Stimulated activated CD8-positive, alpha-beta memory T cell treated with anti-CD3 and anti-CD28 coated beads, Interleukin-4, amount 100 ng/mL, for 48 hours (primary cell): ENCODE measurements around the gene OPTN.
"Not testable (repeated sequence)": the region's sequence is repeated elsewhere in the genome, so short reads cannot be mapped to it uniquely, and the experiment has no call there.

Experiments
- DNase-seq: peaks from one replicate; pipeline ENCODE4 v3.0.0-alpha.2; 2020

OPTN gene

DNA sequence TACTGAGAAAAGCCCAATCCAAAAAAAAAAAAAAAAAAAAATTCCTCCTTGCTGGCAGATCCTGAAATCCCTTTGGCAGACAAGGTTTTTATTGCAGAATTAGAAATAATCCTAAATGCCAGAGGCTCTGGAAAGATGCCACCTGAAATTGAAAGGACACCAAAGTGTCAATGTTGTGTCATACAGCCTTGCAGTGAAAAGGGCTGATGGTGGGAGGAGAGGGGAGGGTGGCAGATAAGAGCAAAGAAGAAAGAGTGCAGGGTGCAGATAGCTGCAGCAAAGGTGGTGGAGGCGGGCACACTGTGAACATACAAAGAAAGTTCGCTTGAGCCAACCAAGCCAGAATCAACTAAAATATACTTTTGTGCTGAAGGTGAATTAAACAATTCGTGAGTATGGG, 8.2 kb upstream of the OPTN start:
- DNase-seq = no peak

DNA sequence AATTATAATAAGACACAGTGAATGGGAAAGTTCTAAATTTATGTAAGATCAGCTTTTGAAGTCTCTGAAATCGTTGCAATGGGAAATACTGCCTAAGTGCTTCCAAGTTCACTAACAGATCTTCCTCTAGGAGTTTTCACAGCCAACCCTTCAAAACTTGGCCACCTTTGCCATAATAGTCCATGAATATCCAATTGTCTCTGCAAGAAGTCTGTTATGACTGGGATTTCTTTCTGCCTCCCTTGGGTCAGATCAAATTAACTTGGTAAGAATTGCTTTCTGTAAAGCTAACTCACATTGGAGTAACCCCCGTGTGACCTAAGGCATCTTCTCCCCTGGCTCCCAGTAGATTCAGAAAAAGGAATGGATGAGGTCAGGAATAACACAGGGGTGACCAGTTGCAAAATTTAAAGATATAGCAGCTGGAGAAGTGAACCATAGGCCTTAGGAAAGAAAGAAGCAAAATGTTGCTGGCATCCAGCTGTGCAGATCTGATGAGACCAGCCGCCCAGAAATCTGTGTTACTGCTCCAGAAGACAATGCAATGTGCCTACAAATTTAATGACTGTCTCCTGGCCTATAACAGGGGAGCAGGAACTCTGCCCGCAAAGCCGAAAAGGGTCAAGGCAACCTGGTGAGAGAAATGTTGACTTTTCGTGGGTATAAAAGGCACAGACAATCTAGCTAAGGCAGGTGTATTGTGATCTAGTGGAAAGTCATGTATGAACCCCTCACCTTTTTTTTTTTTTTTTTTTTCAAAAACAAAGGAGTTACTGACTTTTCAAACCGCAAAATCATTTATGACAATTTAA, 7.5 kb upstream of the OPTN start:
- no peak for DNase-seq

DNA sequence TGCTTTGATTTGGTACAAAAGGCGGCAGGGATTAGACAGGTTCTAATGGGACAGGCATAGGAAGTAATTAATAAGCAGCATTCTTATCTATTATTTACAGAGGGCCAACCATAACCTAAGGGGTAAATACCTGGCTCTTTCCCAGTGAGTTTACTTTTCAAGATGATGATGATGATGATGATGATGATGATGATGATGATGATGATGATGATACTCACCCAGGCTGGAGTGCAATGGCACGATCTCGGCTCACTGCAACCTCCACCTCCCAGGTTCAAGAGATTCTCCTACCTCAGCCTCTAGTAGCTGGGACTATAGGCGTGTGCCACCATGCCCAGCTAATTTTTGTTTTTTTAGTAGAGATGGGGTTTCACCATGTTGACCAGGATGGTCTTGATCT, 5.9 kb upstream of the OPTN start:
- not testable (repeated sequence) for DNase-seq

DNA sequence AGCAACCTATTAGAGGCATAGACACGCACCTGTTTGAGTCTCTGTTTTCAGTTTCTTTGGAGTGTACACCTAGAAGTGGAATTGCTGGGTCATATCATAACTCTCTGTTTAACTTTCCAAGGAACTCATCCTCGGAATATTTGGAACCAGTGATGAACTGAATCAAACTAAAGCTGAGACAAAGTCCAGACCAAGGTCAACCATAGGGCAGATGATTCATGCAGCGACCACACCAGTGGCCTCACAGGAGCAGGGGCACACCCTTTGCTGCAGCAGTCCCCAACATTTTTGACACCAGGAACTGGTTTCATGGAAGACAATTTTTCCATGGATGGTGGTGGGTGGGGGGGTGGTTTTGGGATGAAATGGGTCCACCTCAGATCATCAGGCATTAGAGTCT, 4.9 kb upstream of the OPTN start:
- DNase-seq = no peak

DNA sequence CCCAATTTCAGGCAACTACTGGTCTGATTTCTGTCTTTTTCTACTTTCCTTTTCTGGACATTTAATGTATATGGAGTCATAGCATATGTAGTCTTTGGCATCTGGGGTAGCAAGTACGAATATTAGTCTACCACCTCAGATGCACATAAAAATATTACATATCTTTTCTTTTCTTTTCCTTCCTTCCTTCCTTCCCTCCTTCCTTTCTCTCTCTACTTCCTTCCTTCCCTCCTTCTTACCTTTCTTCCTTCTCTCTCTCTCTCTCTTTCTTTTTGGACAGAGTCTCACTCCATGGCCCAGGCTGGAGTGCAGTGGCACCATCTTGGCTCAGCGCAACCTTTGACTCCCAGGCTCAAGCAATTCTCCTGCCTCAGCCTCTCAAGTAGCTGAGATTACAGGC, 4.0 kb upstream of the OPTN start:
- DNase-seq = no peak

DNA sequence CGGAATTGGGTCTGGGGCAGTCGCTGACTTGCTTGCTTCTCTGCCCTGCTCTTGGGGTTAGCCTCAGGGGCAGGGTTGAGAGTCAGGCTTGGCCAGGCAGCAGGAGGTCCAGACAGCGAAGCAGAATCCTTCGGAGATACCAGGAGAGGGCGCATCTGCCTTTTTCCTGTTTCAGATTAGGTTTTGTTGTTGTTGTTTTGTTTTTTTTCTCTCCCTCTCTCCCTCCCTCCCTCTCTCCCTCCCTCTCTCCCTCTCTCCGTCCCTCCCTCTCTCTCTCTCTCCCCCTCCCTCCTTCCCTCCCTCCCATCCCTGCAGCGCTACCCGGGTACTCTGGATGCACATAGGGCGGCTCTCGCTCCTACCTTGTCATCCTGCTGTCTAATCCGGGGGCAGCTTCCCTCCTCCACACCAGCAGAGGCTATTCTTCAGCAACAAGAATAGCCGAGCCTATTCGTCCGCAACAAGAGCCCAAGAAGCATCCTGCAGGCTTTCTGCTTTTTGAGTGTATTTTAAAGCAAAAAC, 758 bp upstream of the OPTN start:
- DNase-seq = peak; percentile 60

DNA sequence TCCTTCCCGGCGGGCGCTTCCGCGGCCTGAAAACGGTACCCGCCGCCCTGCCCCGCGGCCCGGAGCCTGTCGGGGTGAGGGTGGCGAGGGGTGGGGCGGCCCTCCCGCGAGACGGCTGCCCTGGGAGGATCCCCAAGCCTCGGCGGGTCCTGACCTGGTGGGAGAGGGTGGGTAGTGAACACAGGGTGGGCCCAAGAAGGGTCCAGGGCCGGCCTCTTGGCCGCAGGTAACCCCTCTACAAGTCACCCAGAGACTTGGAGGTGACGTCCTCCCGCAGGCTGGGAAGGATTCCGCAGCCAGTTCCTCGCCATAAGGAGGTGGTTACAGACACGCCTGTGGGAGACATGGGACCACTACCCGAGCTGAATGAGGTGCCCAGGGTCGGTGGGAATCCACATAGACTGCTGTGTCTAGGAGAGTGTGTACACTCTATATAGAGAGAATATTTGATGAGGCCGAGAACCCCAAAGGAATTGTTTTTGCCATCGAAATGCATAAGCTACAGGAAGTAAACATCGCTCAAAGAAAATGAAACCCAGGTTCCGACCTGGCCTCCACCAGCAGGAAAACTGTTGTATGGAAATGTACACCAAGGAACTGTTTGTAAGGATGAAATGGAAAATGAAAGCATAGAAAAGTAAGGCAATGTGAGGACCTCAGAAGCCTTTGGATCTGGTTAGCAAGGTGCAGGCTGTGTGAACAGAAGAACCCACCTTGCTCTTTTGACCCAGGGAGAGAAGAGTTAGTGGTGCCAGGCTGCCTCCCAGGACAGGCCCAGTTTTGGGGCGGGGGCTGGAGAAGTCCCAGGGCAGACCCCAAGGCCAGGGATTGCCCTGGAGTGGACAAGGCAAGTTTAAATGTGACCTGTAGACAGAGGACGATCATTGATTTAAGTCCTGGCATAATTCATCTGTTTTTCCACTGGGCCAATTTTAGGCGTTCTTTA, 659 bp downstream of the OPTN start:
- peak; percentile 56 for DNase-seq

DNA sequence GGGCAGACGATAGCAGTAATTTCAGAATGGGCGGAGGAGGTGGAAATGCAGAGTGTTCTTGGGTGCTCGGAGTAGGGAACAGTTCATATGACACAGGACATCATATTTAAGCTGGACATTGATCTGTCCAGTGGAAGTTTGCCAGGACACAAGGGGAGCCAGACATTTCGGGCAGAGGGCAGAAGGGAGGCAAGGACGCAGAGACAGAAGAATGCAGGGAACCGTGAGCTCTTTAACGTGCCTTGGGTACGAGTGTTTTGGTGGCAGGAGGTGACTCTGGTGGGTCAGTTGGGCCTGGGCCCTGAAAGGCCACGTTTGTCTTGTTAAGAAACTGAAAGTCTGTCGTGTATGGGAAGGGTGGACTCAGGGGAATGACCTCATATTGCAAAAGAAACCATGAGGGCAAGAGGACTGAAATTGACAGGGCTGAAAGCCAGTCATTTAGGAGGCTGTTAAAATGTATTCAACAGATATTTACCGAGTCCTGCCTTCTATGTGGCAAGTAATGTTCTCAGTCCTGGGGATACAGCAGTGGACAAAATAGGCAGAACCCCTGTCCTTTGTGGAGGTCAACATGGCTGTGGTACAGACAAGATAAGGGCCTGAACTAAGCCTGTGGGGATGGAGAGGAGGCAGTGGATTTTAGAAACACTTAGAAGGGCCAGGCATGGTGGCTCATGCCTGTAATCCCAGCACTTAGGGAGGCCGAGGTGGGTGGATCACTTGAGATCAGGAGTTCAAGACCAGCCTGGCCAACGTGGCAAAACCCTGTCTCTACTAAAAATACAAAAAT, 2.2 kb downstream of the OPTN start:
- no peak for DNase-seq

DNA sequence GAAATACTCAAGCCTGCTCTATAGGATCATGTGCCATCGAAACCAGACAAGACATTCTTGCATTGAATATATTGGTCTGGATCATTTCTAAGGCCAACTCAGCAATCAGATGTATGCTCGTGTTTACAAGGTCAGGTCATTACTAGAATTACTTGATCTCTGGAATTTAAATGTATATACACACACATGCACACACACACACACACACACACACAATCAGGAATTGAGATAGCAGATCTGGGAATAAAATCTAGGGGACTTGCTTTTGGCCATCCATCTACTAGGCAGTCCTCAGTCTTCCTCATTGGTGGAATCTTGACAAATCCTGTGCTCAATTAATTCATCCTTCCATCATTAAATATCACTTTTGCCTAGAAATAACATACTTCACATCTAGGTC, 3.6 kb downstream of the OPTN start:
- no peak for DNase-seq

DNA sequence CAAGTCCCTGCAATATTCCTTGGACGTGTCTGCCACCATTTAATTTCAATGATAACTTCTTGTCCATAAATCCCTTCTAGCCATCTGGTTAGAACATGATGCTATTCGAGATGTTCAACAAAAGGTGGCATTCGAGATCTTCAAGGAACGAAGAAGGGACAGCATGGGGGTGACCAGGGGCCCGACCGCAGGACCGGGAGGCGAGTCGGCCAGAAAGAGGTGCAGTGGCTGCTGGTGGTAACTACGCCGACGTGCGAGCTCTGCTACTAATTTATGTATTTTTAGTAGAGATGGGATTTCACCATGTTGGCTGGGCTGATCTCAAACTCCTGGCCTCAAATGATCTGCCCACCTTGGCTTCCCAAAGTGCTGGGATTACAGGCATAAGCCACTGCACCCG, 4.7 kb downstream of the OPTN start:
- DNase-seq = no peak

DNA sequence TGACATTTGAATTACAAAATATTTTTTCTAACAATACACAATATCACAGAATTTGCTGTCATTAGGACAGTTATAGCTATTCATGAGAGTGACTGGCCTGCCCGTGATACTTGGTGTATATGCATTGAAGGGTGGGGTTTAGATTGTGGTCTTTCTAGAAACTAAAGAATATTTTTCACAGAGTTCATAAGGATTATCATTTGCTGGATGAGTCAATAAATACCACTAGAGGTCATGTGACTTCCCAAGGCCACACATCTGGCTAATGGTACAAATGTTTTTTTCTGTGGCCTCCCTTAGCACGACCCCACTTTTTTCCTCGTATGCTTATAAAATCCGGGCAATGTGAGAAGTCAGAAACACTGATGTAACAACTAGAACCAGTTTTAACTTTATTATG, 5.2 kb downstream of the OPTN start:
- DNase-seq = no peak

DNA sequence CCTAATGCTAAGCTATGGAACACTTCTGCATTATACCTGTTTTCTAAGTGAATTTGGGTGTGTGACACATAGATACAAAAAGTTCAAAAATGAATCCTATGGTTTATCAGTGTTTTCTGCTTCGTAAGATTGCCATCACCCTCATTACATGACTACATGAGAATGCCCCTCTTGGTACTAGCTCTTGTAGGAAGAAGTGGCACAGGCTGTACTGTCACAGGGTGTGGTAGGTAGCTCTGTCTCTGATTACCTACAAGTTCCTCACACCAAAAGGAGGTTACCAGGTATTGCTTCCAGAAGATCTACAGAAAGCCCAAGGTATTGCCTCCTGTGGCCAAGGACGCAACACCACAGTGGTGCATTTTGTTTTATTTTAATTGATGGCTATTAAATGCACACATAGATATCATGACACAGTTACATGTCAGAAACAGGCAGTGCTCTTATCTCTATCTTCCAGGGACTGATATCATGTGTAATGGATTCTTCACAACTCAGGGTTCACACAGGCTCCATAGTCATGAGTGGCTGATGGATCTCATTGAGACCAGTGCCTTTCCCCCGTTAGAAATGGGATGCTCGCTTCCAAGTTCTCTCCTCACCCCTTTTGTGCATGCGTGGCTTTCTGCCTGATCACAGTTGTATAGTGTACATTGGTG, 6.6 kb downstream of the OPTN start:
- DNase-seq = no peak

DNA sequence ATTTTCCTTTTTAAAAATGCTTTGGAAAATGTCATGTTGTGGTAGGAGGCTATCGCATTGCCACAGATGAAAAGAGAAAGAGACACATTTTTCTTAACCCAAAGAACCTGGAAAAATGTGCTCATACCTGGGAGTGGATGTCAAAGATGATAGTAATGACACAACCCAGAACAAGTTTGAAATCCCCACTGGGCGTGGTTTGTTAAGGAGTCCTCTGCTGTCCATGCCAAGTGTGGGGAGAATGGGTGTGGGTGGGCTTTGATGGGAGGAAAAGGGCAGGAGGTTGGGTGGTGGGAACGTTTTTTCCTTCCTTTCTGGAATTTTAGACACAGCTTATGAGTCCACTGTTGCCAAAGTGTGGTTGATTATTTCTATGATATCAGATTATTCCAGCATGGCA, 10.9 kb downstream of the OPTN start:
- no peak for DNase-seq

DNA sequence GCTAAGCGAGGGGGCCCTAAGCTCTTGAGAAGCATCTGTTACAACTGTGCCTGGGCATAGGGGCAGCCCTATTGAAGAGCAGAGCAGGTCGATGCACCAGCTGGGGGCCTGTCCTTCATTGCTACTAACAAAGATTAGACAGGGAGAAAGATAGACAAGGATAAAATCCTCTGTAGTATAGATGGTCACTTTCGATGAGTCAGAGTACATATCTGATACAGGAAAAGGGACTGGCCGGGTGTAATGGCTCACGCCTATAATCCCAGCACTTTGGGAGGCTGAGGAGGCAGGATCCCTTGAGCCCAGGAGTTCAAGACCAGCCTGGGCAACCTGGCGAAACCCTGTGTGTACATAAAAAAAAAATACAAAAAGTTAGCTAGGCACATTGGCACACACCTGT, 13.6 kb downstream of the OPTN start:
- no peak for DNase-seq

DNA sequence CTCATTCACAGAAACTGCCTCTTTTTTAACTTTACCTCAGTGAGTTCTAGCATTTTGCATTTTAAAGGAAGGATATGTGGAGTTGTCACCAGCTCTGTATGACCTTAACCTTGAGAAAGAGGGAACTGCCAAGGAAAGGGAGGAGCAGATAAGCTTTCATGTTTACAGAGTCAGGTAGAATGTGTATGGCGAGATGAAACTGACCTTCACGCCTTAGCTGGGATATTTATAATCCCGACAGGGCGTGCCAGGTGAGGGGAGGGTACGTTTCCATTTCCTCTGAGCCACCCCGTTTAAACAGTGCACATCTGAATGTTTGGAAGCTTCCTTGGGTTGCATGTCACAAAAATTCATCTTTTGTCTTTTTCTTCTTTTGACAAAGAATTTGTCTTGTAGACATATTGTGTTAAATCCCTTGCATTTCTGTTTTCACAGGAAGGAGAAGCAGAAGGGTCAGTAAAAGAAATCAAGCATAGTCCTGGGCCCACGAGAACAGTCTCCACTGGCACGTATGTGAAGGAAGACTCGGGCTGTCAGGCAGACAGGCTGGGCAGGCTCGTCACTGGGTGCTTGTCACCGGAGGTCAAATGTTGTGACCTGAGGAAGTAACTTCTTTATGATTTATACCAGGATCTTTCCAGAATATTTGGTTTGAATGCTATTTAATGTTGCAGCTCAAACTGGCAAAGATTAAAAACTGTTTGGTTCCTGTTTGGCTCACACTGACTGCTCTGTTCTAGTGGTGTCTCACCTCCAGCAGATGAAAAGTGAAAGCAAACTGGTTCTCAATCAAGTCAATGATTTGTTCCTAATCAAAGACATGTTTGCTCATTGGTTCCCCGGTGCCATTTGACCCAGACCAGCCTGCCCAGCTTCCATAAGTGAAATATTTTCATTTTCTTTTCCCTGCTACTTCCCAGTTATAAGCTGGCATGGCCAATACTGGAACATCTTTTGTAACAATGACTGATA, 16.2 kb downstream of the OPTN start:
- DNase-seq = no peak

DNA sequence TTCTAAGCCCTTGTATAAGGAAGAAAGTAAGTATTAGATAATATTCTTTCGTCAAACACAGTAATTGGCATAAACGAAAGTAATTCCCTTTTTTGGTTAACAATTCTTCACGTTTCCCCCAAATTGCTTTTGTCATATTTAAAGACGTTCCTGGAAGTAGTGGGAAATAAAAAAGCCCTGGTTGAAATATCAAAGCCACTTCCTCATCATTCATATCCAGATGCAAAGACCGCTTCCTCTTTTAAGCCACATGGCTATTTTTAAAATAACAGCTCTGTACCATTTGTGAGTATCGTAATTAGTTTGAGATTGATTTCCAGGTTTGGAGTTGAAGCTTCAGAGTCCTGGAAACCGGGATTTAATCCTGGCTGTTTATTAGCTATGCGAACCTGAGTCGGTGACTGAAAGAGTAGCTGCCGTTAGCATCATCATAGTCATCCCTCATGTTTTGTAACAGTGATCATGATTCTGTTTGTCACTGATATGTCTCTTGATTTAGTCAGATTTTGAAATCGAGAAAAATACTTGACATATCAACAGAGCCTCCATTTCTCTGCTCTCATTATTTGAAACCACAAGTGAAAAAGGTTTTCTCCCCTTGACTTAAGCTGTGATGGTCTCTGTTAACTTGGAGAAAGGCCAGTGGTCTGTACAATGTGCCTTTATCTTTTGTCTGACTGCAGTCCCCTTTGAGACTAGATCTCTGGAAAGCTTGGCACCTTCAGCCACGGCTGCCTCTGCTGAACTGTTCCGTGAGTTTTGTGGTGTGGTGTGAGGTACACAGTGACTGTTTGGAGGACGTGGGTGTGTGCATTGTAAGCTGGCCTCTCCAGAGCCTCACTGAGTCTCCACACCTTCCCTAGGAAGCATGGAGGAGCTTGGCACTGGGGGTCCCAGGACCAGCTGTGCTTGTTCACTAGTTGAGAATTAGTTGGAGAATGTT, 18.1 kb downstream of the OPTN start:
- no peak for DNase-seq

DNA sequence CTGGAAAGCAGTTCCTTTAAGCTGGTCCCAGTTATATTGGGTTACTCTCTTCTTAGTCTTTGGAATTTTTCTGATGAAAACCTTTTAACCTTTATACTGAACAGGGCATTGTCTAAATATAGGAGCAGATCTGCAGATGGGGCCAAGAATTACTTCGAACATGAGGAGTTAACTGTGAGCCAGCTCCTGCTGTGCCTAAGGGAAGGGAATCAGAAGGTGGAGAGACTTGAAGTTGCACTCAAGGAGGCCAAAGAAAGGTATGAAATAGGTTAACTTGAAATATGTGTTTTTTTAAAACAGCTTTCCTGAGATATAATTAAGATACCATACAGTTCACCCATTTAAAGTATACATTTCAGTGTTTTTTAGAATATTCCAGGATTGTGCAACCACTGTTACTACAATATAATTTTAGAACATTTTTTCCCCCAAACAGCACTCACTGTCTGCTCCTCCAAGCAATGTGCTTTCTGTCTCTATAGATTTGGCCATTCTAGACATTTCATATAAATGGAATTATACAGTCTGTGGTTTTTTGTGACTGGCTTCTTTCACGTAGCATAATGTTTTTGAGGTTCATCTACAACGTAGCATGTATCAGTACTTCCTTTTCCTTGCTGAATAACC, 18.9 kb downstream of the OPTN start:
- DNase-seq = no peak

DNA sequence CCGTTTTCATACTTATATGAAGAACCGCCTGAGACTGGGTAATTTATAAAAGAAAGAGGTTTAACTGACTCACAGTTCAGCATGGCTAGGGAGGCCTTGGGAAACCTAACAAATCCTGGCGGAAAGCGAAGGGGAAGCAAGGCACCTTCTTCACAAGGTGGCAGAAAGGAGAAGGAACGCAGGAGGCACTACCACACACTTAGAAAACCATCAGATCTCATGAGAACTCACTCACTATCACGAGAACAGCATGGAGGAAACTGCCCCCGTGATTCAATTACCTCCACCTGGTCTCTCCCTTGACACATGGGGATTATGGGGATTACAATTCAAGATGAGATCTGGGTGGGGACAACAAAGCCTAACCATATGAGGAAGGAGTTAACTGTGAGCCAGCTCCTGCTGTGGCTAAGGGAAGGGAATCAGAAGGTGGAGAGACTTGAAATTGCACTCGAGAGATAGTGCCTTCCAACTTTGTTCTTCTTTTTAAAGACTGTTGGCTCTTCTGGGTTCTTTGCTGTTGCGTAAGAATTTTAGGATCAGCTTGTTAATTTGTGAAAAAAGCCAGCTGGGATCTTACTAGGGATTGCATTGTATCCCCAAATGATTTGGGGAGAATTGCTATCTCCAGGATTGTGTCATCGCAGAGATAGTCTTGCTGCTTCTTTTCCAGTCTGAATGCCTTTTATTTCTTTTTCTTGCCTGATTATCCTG, 21.0 kb downstream of the OPTN start:
- DNase-seq = no peak

DNA sequence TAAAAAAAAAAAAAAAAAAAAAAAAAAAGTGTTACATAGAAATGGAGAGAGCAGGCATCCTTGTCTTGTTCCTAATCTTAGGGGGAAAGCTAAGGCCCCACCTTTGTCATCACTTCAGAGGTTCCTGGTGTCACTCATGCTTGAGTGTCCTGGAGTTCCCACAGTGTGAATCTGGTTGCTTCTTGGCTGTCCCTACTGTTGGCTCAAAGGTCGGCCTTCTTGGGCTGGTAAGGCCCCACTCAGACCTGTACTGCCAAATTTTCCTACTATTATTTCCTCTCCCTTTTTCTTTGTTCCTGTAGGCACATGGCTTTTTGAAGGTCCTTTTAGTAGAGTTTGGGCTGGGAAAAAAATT, 21.5 kb downstream of the OPTN start:
- DNase-seq = no peak
